HCT116 (cell line): ENCODE data around the gene PLEKHM3. TPM values are rescaled to one million over a fixed set of nuclear protein-coding genes. Genes with fewer than 3 reads are reported as not detected.

Experiments
- ATAC-seq: fragments of 200-7000 bp; cut with Tn5 transposase; 2 replicates; pipeline ENCODE4 v1.9.1; 2020; ENCODE audit warnings: mild to moderate bottlenecking, moderate library complexity
- BruUV-seq: library from RNA; stranded (reverse); fragments of 400-500 nt; replicated peaks from 2 replicates; lab custom pipeline; 2021; lab: Mats Ljungman, UMichigan
- CTCF ChIA-PET: fragments of 300-600 bp; sonication (Branson Sonifier 250); formaldehyde crosslinking; loops from one replicate; lab custom pipeline; 2021; ENCODE audit warnings: antibody characterized with exemption; lab: Charles Lee
- POLR2A ChIA-PET: fragments of 300-600, 350-600 bp; sonication (Branson Sonifier 250); formaldehyde crosslinking; loops from one replicate; lab custom pipeline; 2021; ENCODE audit warnings: antibody characterized with exemption; lab: Charles Lee
- RAD21 ChIA-PET, 2 experiments: fragments of 300-600 bp; sonication (Branson Sonifier 250); formaldehyde crosslinking; loops; one replicate each; lab custom pipeline; 2023; ENCODE audit warnings: low total read pairs in 2 of 2; ENCODE audit not compliant: uncharacterized antibody in 2 of 2, unreplicated experiment in 2 of 2, low non-redundant PET in 1 of 2; lab: Charles Lee
- DNase-seq: peaks from one replicate; pipeline ENCODE4 v3.0.0-alpha.2; 2010; ENCODE audit warnings: low read depth, low spot score
- H2AFZ ChIP-seq: fragments of 200-600 bp; shearing (Covaris generic), sonication (generic); 2 replicates; pipeline ENCODE4 v1.6.1; 2017; ENCODE audit warnings: low read depth, mixed run types, mixed read lengths, antibody characterized with exemption, low read length; ENCODE audit not compliant: poor library complexity, severe bottlenecking
- H3K27ac ChIP-seq: 2 replicates; pipeline ENCODE4 v1.5.1; 2012; ENCODE audit warnings: low read depth, low read length
- H3K27me3 ChIP-seq: fragments of 200-600 bp; sonication (generic); 2 replicates; pipeline ENCODE4 v1.6.1; 2016; ENCODE audit warnings: mixed run types, low read length, mixed read lengths; ENCODE audit not compliant: insufficient read depth
- H3K36me3 ChIP-seq, 2 experiments: fragments of 200-500 bp in 1 of 2; fragments of 200-600 bp in 1 of 2; sonication (Bioruptor generic) in 1 of 2; sonication (generic) in 1 of 2; 2 replicates each; pipeline versions ENCODE4 v1.5.1 to v1.6.1; 2014 to 2016; ENCODE audit warnings: low read length in 2 of 2, inconsistent platforms in 1 of 2, mixed read lengths in 1 of 2, mixed run types in 1 of 2; ENCODE audit not compliant: insufficient read depth in 2 of 2, control insufficient read depth in 1 of 2
- H3K4me1 ChIP-seq, 2 experiments: fragments of 200-600 bp in 1 of 2; sonication (generic) in 1 of 2; 2 replicates each; pipeline versions ENCODE4 v1.5.1 to v1.6.1; 2012 to 2017; ENCODE audit warnings: low read length in 2 of 2, inconsistent platforms in 1 of 2, mild to moderate bottlenecking in 1 of 2, mixed read lengths in 1 of 2, mixed run types in 1 of 2, moderate library complexity in 1 of 2; ENCODE audit not compliant: insufficient read depth in 2 of 2, control insufficient read depth in 1 of 2
- H3K4me2 ChIP-seq: fragments of 200-600 bp; sonication (generic); 2 replicates; pipeline ENCODE4 v1.6.1; 2017; ENCODE audit warnings: mixed run types, low read length, mixed read lengths
- H3K4me3 ChIP-seq, 2 experiments: fragments of 200-600 bp in 1 of 2; sonication (generic) in 1 of 2; replicated peaks in 1 of 2; 2 replicates each; pipeline ENCODE4 v1.5.1; 2011 to 2016; ENCODE audit warnings: low read length in 2 of 2, control low read depth in 1 of 2, low read depth in 1 of 2, mild to moderate bottlenecking in 1 of 2, mixed read lengths in 1 of 2, mixed run types in 1 of 2
- H3K79me2 ChIP-seq: fragments of 200-600 bp; sonication (generic); 2 replicates; pipeline ENCODE4 v1.6.1; 2017; ENCODE audit warnings: mild to moderate bottlenecking, mixed run types, low read length, moderate library complexity, mixed read lengths; ENCODE audit not compliant: insufficient read depth
- H3K9ac ChIP-seq: fragments of 200-600 bp; sonication (generic); 2 replicates; pipeline ENCODE4 v1.6.1; 2016; ENCODE audit warnings: low read length, mixed read lengths
- H3K9me2 ChIP-seq: fragments of 200-600 bp; sonication (generic), shearing (Covaris generic); 2 replicates; pipeline ENCODE4 v1.6.1; 2017; ENCODE audit warnings: mixed run types, mild to moderate bottlenecking, moderate library complexity; ENCODE audit not compliant: insufficient read depth
- H3K9me3 ChIP-seq, 2 experiments: fragments of 200-500 bp in 1 of 2; fragments of 200-600 bp in 1 of 2; sonication (Bioruptor generic) in 1 of 2; sonication (generic) in 1 of 2; 2 replicates each; pipeline ENCODE4 v1.6.1; 2014 to 2017; ENCODE audit warnings: low read length in 2 of 2, mixed read lengths in 2 of 2, inconsistent platforms in 1 of 2, low read depth in 1 of 2, mild to moderate bottlenecking in 1 of 2, mixed run types in 1 of 2, moderate library complexity in 1 of 2; ENCODE audit not compliant: control insufficient read depth in 1 of 2, insufficient read depth in 1 of 2
- H4K20me1 ChIP-seq: fragments of 200-600 bp; sonication (generic), shearing (Covaris generic); 2 replicates; pipeline ENCODE4 v1.6.1; 2017; ENCODE audit warnings: mixed run types, mild to moderate bottlenecking, moderate library complexity; ENCODE audit not compliant: insufficient read depth
- ATF3 ChIP-seq: IDR thresholded peaks from 2 replicates; pipeline ENCODE4 v1.6.1; 2012
- CEBPB ChIP-seq: IDR thresholded peaks from 2 replicates; pipeline ENCODE4 v1.6.1; 2012; ENCODE audit warnings: low read depth
- EGR1 ChIP-seq: IDR thresholded peaks from 2 replicates; pipeline ENCODE4 v1.6.1; 2012; ENCODE audit warnings: low read depth
- EZH2 ChIP-seq: fragments of 200-600 bp; sonication (generic); IDR thresholded peaks from 2 replicates; pipeline ENCODE4 v1.6.1; 2017; ENCODE audit warnings: antibody characterized with exemption, mixed run types
- EZH2phosphoT487 ChIP-seq: fragments of 200-600 bp; IDR thresholded peaks from 2 replicates; pipeline ENCODE4 v1.6.1; 2018; ENCODE audit warnings: antibody characterized with exemption, borderline replicate concordance
- JUND ChIP-seq: IDR thresholded peaks from 2 replicates; pipeline ENCODE4 v1.6.1; 2012
- POLR2A ChIP-seq: IDR thresholded peaks from 2 replicates; pipeline ENCODE4 v1.7.0; 2011; ENCODE audit warnings: borderline replicate concordance; ENCODE audit not compliant: insufficient read depth, insufficient read length; ENCODE audit errors: extremely low read depth
- RAD21 ChIP-seq: IDR thresholded peaks from 2 replicates; pipeline ENCODE4 v1.6.1; 2012; ENCODE audit warnings: low read depth, mild to moderate bottlenecking
- SIN3A ChIP-seq: IDR thresholded peaks from 2 replicates; pipeline ENCODE4 v1.6.1; 2012; ENCODE audit warnings: low read depth
- SP1 ChIP-seq: IDR thresholded peaks from 2 replicates; pipeline ENCODE4 v1.6.1; 2012; ENCODE audit warnings: low read depth
- SRF ChIP-seq: IDR thresholded peaks from 2 replicates; pipeline ENCODE4 v1.6.1; 2012; ENCODE audit warnings: low read depth
- ZNF274 ChIP-seq: fragments of 200-500 bp; sonication (Bioruptor generic); IDR thresholded peaks from 2 replicates; pipeline ENCODE4 v1.6.1; 2014; ENCODE audit warnings: mild to moderate bottlenecking, low read depth, low read length, inconsistent platforms
- intact Hi-C: fragments of 100-400 bp; cut with micrococcal nuclease; formaldehyde crosslinking; loops from 2 replicates; pipeline ENCODE4 v1.10.0; 2022
- total RNA-seq: library from RNA; stranded (reverse); gene quantifications from one replicate; pipeline ENCODE4 v1.2.1, GENCODE V29; 2021; ENCODE audit not compliant: unreplicated experiment
- TF ChIP-seq, protein P1 (sequence below): IDR thresholded peaks from 2 replicates; pipeline ENCODE4 v1.6.1; 2012
- TF ChIP-seq, protein P2 (sequence below), 3 experiments: fragments of 200-600 bp in 1 of 3; sonication (generic) in 1 of 3; IDR thresholded peaks in 2 of 3; conservative IDR thresholded peaks in 1 of 3; 2 replicates each; pipeline ENCODE4 v1.5.1; 2012 to 2017; ENCODE audit warnings: low read depth in 2 of 3, low read length in 2 of 3, antibody characterized with exemption in 1 of 3, borderline replicate concordance in 1 of 3, control low read depth in 1 of 3, mild to moderate bottlenecking in 1 of 3, mixed read lengths in 1 of 3, mixed run types in 1 of 3, moderate library complexity in 1 of 3; ENCODE audit not compliant: insufficient read depth in 1 of 3

PLEKHM3 gene
- total RNA-seq, 1 experiment from 2014 or later = 6.3 TPM

- ChIA-PET POLR2A (no interaction called here), CTCF (no interaction called here), RAD21 (no interaction called here)
- TF ChIP-seq, protein P1, sequence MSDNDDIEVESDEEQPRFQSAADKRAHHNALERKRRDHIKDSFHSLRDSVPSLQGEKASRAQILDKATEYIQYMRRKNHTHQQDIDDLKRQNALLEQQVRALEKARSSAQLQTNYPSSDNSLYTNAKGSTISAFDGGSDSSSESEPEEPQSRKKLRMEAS = no peak
- TF ChIP-seq JUND (no peak), SP1 (no peak), RAD21 (no peak), EZH2phosphoT487 (no peak), EZH2 (no peak), ATF3 (no peak)
- TF ChIP-seq, protein P2, sequence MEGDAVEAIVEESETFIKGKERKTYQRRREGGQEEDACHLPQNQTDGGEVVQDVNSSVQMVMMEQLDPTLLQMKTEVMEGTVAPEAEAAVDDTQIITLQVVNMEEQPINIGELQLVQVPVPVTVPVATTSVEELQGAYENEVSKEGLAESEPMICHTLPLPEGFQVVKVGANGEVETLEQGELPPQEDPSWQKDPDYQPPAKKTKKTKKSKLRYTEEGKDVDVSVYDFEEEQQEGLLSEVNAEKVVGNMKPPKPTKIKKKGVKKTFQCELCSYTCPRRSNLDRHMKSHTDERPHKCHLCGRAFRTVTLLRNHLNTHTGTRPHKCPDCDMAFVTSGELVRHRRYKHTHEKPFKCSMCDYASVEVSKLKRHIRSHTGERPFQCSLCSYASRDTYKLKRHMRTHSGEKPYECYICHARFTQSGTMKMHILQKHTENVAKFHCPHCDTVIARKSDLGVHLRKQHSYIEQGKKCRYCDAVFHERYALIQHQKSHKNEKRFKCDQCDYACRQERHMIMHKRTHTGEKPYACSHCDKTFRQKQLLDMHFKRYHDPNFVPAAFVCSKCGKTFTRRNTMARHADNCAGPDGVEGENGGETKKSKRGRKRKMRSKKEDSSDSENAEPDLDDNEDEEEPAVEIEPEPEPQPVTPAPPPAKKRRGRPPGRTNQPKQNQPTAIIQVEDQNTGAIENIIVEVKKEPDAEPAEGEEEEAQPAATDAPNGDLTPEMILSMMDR (IDR thresholded peaks at IDR 0.05 in 2 of 3, conservative IDR thresholded peaks at IDR 0.05 in 1 of 3; ENCODE audit: borderline replicate concordance in 1 of 3, insufficient read depth in 1 of 3, low read depth in 2 of 3, low read length in 2 of 3) = no peak
- intact Hi-C loops = no loop called here
- no peaks in the 10 kb centered on the region for H3K79me2 ChIP-seq
- no peaks in the 10 kb centered on the region for H3K27me3 ChIP-seq
- no peaks in the 10 kb centered on the region for H3K9me2 ChIP-seq
- no peak overlapping the region for H3K4me2 ChIP-seq
- H3K9me3 ChIP-seq = no peaks in the 10 kb centered on the region
- BruUV-seq = no TSS peak
- H4K20me1 ChIP-seq = no peaks in the 10 kb centered on the region
- DNase-seq (no peak), ATAC-seq (no peak)
- H3K27ac ChIP-seq = no peak overlapping the region
- no peak overlapping the region for H2AFZ ChIP-seq
- H3K4me1 ChIP-seq = no peaks in the 10 kb centered on the region
- H3K36me3 ChIP-seq = no peaks in the 10 kb centered on the region
- H3K9ac ChIP-seq = no peak overlapping the region
- no peak overlapping the region for H3K4me3 ChIP-seq
These were observed 162.0 kb downstream of the PLEKHM3 start for GRCh38 chr2:207863345-207863744.

DNA sequence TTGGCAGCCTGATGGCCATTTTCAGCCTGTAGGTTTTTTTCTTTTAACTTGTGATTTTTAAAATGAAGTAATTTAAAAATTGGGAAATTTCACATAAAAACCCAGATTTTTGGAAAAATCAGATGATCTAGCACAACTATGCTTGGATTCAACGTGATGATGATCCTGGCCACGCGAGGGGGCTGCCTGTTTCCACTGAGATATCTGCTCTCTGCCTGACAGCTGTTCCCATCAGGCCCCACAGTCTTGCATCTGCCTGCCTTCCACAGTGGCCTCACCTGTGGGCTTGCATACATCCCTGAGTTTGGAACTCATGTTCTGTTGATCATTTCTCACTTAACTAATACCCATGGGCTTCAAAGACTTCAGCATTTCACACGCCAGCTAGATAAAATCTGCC lies 163.5 kb downstream of the PLEKHM3 start:
- intact Hi-C loops = no loop called here
- H3K4me2 ChIP-seq = no peak overlapping the region
- H3K36me3 ChIP-seq = no peaks in the 10 kb centered on the region
- POLR2A ChIA-PET = no interaction called here
- no peaks in the 10 kb centered on the region for H3K4me1 ChIP-seq
- no TSS peak for BruUV-seq
- H3K27ac ChIP-seq = no peak overlapping the region
- H3K9me3 ChIP-seq = no peaks in the 10 kb centered on the region
- no peaks in the 10 kb centered on the region for H3K9me2 ChIP-seq
- RAD21 ChIA-PET = no interaction called here
- H3K79me2 ChIP-seq = no peaks in the 10 kb centered on the region
- no peak for DNase-seq
- ATAC-seq = no peak
- no peak overlapping the region for H2AFZ ChIP-seq
- H3K9ac ChIP-seq = no peak overlapping the region
- CTCF ChIA-PET = no interaction called here
- H4K20me1 ChIP-seq = no peaks in the 10 kb centered on the region
- H3K4me3 ChIP-seq = no peak overlapping the region
- H3K27me3 ChIP-seq = no peaks in the 10 kb centered on the region
- no peak for TF ChIP-seq CEBPB
- no peak for TF ChIP-seq SRF
- no peak for TF ChIP-seq ATF3
- TF ChIP-seq RAD21 = no peak
- no peak for TF ChIP-seq ZNF274
- TF ChIP-seq, protein P2 (IDR thresholded peaks at IDR 0.05 in 2 of 3, conservative IDR thresholded peaks at IDR 0.05 in 1 of 3; ENCODE audit: borderline replicate concordance in 1 of 3, insufficient read depth in 1 of 3, low read depth in 2 of 3, low read length in 2 of 3) = no peak
- no peak for TF ChIP-seq EGR1
- TF ChIP-seq JUND = no peak
- TF ChIP-seq, protein P1 = no peak
- TF ChIP-seq SIN3A = no peak
- TF ChIP-seq POLR2A = no peak
- no peak for TF ChIP-seq EZH2phosphoT487
